Muscle of back (tissue), 10 donors: ENCODE data around the gene CHSY1. TPM values are rescaled to one million over a fixed set of nuclear protein-coding genes. Genes with fewer than 3 reads are reported as not detected.

ENCODE experiments used
- polyA plus RNA-seq, 10 donors: library from polyadenylated mRNA; unstranded; fragments of 120-200 nt; gene quantifications; one replicate each; pipeline ENCODE4 v1.2.1, GENCODE V29; 2013; ENCODE audit not compliant: insufficient read length in 10 of 10

Gene CHSY1
- polyA plus RNA-seq, 10 donors: 31.2 to 48.4 (median 37.8) TPM

Other genes with a start within 250 kb of the CHSY1 start
- gene SELENOS, start 25.4 kb upstream of the CHSY1 start, polyA plus RNA-seq: 10 to 100 TPM; 36.4 to 49.9 (median 39.4) TPM
- 10 to 100 TPM; 31.8 to 56.4 (median 36.4) TPM for gene SNRPA1, start 43.2 kb upstream of the CHSY1 start, polyA plus RNA-seq
- 10 to 100 TPM in 6 of 10 donors, 1 to 10 TPM in 4; 9.3 to 18.0 (median 11.3) TPM for gene PCSK6, start 237.7 kb upstream of the CHSY1 start, polyA plus RNA-seq